ENCODE measurements around the gene NSFL1C.

NSFL1C gene

DNA sequence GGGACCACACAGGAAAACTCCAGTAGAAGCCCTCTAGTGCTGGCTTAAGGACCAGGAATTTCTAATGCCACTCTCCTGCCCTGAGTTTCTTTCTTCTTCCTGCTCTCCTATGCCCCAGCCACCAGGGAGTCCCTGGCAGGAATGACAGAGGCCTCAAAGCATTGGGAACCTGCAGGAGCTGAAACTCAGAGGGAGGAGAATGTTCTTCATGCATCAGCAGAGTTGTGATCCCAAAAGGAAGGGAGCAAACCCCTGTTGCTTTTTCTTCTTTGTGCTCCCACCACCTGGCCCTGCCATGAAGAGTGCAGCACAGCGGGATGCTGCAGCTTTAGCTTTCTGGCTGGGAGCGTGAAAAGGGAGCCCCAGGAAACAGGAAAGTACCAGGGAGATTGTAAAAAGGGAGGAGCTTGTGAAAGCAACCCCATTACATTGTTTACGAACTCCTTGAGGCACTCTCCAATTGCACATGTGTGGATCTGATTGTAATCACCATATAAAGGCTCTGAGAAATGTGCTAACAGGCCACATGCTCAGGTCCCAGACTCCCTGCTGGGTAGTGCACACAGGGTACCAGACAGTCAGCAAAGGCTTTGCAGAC, 39.1 kb downstream of the NSFL1C start:
- Histone ChIP-seq H2AFZ (ENCODE audit: low read depth) (no peak overlapping the region), H3K27ac (no peak overlapping the region), H3K4me3 (IDR thresholded peaks at IDR 0.05; ENCODE audit: insufficient read depth, low read depth, low read length) (no peak overlapping the region), H4K20me1 (ENCODE audit: insufficient read depth) (no peaks in the 10 kb centered on the region), H3K4me1 (ENCODE audit: low read depth, poor library complexity, severe bottlenecking) (peaks cover 6% of the 10 kb centered on the region), H3K27me3 (ENCODE audit: insufficient read depth, low read depth) (no peaks in the 10 kb centered on the region), H3K36me3 (ENCODE audit: insufficient read depth) (no peaks in the 10 kb centered on the region), H3K79me2 (ENCODE audit: insufficient read depth, low read depth) (no peaks in the 10 kb centered on the region), H3K4me2 (no peak overlapping the region), H3K9ac (no peak overlapping the region)
- TF ChIP-seq, protein P1, sequence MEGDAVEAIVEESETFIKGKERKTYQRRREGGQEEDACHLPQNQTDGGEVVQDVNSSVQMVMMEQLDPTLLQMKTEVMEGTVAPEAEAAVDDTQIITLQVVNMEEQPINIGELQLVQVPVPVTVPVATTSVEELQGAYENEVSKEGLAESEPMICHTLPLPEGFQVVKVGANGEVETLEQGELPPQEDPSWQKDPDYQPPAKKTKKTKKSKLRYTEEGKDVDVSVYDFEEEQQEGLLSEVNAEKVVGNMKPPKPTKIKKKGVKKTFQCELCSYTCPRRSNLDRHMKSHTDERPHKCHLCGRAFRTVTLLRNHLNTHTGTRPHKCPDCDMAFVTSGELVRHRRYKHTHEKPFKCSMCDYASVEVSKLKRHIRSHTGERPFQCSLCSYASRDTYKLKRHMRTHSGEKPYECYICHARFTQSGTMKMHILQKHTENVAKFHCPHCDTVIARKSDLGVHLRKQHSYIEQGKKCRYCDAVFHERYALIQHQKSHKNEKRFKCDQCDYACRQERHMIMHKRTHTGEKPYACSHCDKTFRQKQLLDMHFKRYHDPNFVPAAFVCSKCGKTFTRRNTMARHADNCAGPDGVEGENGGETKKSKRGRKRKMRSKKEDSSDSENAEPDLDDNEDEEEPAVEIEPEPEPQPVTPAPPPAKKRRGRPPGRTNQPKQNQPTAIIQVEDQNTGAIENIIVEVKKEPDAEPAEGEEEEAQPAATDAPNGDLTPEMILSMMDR (conservative IDR thresholded peaks at IDR 0.05; ENCODE audit: low read depth, low read length) = no peak

DNA sequence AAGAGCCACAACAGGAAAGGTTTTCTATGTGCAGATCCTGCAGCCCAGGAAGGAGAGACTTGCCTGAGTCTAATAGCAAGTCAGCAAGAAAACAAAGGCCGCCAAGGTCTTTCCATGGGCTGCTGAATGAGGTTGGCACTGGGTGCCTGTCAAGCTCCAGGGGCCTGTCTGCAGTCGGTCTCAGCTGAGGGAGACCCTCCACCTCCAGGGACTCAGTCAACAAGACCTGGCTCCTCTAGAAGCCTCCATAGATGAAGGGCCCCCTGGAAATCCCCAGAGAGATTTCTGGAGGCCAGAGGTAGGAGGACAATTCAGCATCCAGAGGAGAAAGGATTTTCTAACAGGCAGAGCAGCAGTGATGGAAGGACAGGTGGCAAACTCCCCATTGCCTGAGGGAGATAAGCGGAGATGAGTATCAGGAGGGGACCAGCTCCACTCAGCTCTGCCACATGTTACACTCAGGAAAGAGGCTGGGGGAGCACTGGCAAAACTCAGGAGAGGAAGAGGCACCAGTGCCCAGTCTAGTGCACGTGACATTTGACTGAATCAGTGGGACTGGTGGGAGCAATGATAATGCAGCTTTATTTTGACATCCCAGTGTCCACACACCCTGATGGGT, 40.3 kb downstream of the NSFL1C start:
- TF ChIP-seq, protein P1 (conservative IDR thresholded peaks at IDR 0.05; ENCODE audit: low read depth, low read length) = no peak
- Histone ChIP-seq H3K27me3 (ENCODE audit: insufficient read depth, low read depth) (no peaks in the 10 kb centered on the region), H3K79me2 (ENCODE audit: insufficient read depth, low read depth) (no peaks in the 10 kb centered on the region), H3K4me3 (IDR thresholded peaks at IDR 0.05; ENCODE audit: insufficient read depth, low read depth, low read length) (no peak overlapping the region), H3K4me1 (ENCODE audit: low read depth, poor library complexity, severe bottlenecking) (peaks cover 4% of the 10 kb centered on the region), H3K9ac (no peak overlapping the region), H3K27ac (no peak overlapping the region), H2AFZ (ENCODE audit: low read depth) (no peak overlapping the region), H3K36me3 (ENCODE audit: insufficient read depth) (no peaks in the 10 kb centered on the region), H3K4me2 (no peak overlapping the region), H4K20me1 (ENCODE audit: insufficient read depth) (no peaks in the 10 kb centered on the region)

DNA sequence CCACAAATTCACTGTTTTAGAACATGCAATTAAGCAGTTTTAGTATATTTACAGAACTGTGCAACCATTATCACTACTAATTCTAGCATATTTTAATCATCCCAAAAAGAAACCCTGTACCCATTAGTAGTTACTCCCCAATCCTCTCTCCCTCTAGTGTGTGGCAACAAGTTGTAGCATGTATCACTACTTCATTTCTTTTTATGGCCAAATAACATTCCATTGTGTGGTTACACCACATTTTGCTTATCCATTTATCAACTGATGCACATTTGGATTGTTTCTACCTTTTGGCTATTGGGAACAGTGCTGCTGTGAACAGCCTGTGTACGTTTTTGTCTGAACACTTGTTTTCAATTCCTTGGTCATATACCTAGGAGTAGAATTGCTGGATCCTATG, 42.3 kb downstream of the NSFL1C start:
- TF ChIP-seq, protein P1 (conservative IDR thresholded peaks at IDR 0.05; ENCODE audit: low read depth, low read length) = no peak
- H3K36me3 ChIP-seq (ENCODE audit: insufficient read depth) = no peaks in the 10 kb centered on the region
- no peak overlapping the region for H3K9ac ChIP-seq
- no peaks in the 10 kb centered on the region for H3K79me2 ChIP-seq (ENCODE audit: insufficient read depth, low read depth)
- no peak overlapping the region for H3K27ac ChIP-seq
- H3K4me2 ChIP-seq = no peak overlapping the region
- H2AFZ ChIP-seq (ENCODE audit: low read depth) = no peak overlapping the region
- H3K27me3 ChIP-seq (ENCODE audit: insufficient read depth, low read depth) = no peaks in the 10 kb centered on the region
- H3K4me1 ChIP-seq (ENCODE audit: low read depth, poor library complexity, severe bottlenecking) = no peaks in the 10 kb centered on the region
- H4K20me1 ChIP-seq (ENCODE audit: insufficient read depth) = no peaks in the 10 kb centered on the region
- H3K4me3 ChIP-seq (IDR thresholded peaks at IDR 0.05; ENCODE audit: insufficient read depth, low read depth, low read length) = no peak overlapping the region

DNA sequence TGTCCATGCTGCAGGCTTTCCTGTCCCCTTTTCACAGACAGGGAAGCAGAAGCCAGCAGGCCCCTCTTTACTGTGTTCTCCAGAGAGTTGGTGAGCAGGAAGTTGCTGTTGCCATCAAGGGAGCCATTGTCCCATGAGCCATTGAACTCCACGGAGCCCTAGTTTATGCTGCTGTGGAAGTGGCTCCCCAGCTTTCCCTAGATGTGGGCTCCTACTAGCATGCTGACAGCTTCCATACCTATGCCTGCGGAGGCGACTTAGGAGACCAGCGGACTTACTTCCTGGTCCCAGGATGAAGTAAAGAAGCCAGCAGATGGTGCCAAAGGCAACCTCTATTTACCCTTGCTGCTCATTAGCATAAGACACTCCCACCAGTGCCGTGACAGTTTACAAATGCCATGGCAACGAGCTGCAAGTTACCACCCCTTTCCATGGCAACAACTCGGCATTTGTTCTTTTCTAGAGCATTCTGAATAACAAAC, 43.0 kb downstream of the NSFL1C start:
- H4K20me1 ChIP-seq (ENCODE audit: insufficient read depth) = no peaks in the 10 kb centered on the region
- no peak overlapping the region for H3K4me3 ChIP-seq (IDR thresholded peaks at IDR 0.05; ENCODE audit: insufficient read depth, low read depth, low read length)
- H3K9ac ChIP-seq = no peak overlapping the region
- H2AFZ ChIP-seq (ENCODE audit: low read depth) = no peak overlapping the region
- no peak overlapping the region for H3K4me2 ChIP-seq
- no peaks in the 10 kb centered on the region for H3K36me3 ChIP-seq (ENCODE audit: insufficient read depth)
- H3K79me2 ChIP-seq (ENCODE audit: insufficient read depth, low read depth) = no peaks in the 10 kb centered on the region
- TF ChIP-seq, protein P1 (conservative IDR thresholded peaks at IDR 0.05; ENCODE audit: low read depth, low read length) = no peak
- H3K4me1 ChIP-seq (ENCODE audit: low read depth, poor library complexity, severe bottlenecking) = no peaks in the 10 kb centered on the region
- H3K27ac ChIP-seq = no peak overlapping the region
- no peaks in the 10 kb centered on the region for H3K27me3 ChIP-seq (ENCODE audit: insufficient read depth, low read depth)
